NCI-H748 (cell line): ENCODE data around the gene ARRDC3.
"Not testable (repeated sequence)": the region's sequence is repeated elsewhere in the genome, so short reads cannot be mapped to it uniquely, and the experiment has no call there.

Experiments used
- DNase-seq: peaks from one replicate; lab custom pipeline; 2025; ENCODE audit not compliant: unreplicated experiment; lab: John Stamatoyannopoulos, UW

ARRDC3 gene

GRCh38 chr5:91383027-91383955 is at the start of gene ARRDC3:
Gene ARRDC3 (minus strand): TSS chr5:91383317. CDS start chr5:91383092, 225 bp downstream.
- DNase-seq, result peak; percentile 98

GRCh38 chr5:91430949-91431348 is 47.8 kb upstream of the ARRDC3 start:
- DNase-seq, result no peak

- no peak for DNase-seq
Observed at GRCh38 chr5:91424638-91425436, 41.7 kb upstream of the ARRDC3 start.

GRCh38 chr5:91423871-91424270 is 40.8 kb upstream of the ARRDC3 start:
- DNase-seq, result no peak

- no peak for DNase-seq
Observed at GRCh38 chr5:91420879-91421278, 37.8 kb upstream of the ARRDC3 start.

- DNase-seq, result peak; percentile 72
Observed at GRCh38 chr5:91419571-91420537, 36.7 kb upstream of the ARRDC3 start.

- no peak for DNase-seq
Observed at GRCh38 chr5:91419136-91419535, 36.0 kb upstream of the ARRDC3 start.

GRCh38 chr5:91418158-91418557 is 35.0 kb upstream of the ARRDC3 start:
- DNase-seq, result no peak

- DNase-seq, result no peak
Observed at GRCh38 chr5:91417219-91417618, 34.1 kb upstream of the ARRDC3 start.

GRCh38 chr5:91416491-91416890 is 33.4 kb upstream of the ARRDC3 start:
- no peak for DNase-seq

- DNase-seq, result no peak
Observed at GRCh38 chr5:91409304-91409703, 26.2 kb upstream of the ARRDC3 start.

GRCh38 chr5:91408710-91409109 is 25.6 kb upstream of the ARRDC3 start:
- no peak for DNase-seq

GRCh38 chr5:91407204-91407603 is 24.1 kb upstream of the ARRDC3 start:
- DNase-seq, result no peak

GRCh38 chr5:91403438-91403837 is 20.3 kb upstream of the ARRDC3 start:
- DNase-seq, result no peak

GRCh38 chr5:91401175-91401574 is 18.1 kb upstream of the ARRDC3 start:
- no peak for DNase-seq

GRCh38 chr5:91397791-91398190 is 14.7 kb upstream of the ARRDC3 start:
- DNase-seq, result no peak

- no peak for DNase-seq
Observed at GRCh38 chr5:91390268-91390667, 7.2 kb upstream of the ARRDC3 start.

GRCh38 chr5:91389555-91389954 is 6.4 kb upstream of the ARRDC3 start:
- not testable (repeated sequence) for DNase-seq

- DNase-seq, result no peak
Observed at GRCh38 chr5:91388362-91388761, 5.2 kb upstream of the ARRDC3 start.

GRCh38 chr5:91386120-91386519 is 3.0 kb upstream of the ARRDC3 start:
- DNase-seq, result no peak

GRCh38 chr5:91385596-91385995 is 2.5 kb upstream of the ARRDC3 start:
- not testable (repeated sequence) for DNase-seq
